Endodermal cell (in vitro differentiated cells): ENCODE data around the gene ADH7. TPM values are rescaled to one million over a fixed set of nuclear protein-coding genes. Genes with fewer than 3 reads are reported as not detected.
A peak's percentile ranks its signal among the peaks of the same experiment; 100 is the strongest.

Source experiments
- DNase-seq: peaks from one replicate; pipeline ENCODE4 v3.0.0-alpha.2; 2017
- H3K27ac ChIP-seq: 2 replicates; pipeline ENCODE4 v1.5.1; 2013; ENCODE audit warnings: mild to moderate bottlenecking, low read depth, low read length, moderate library complexity
- H3K27me3 ChIP-seq: 2 replicates; pipeline ENCODE4 v1.6.1; 2013; ENCODE audit warnings: mild to moderate bottlenecking, low read length, moderate library complexity; ENCODE audit not compliant: insufficient read depth, control insufficient read depth, poor library complexity, severe bottlenecking
- H3K36me3 ChIP-seq: 2 replicates; pipeline ENCODE4 v1.7.0; 2013; ENCODE audit warnings: mild to moderate bottlenecking, low read length, moderate library complexity; ENCODE audit not compliant: control insufficient read depth, insufficient read depth
- H3K4me1 ChIP-seq: one replicate; pipeline ENCODE4 v1.7.0; 2013; ENCODE audit warnings: low read length; ENCODE audit not compliant: control insufficient read depth, insufficient read depth
- H3K4me3 ChIP-seq: 2 replicates; pipeline ENCODE4 v1.5.1; 2013; ENCODE audit warnings: mild to moderate bottlenecking, low read length, moderate library complexity
- H3K9ac ChIP-seq: 2 replicates; pipeline ENCODE4 v1.6.1; 2013; ENCODE audit warnings: mild to moderate bottlenecking, low read length, moderate library complexity; ENCODE audit not compliant: poor library complexity, severe bottlenecking; ENCODE audit errors: extremely low read depth
- H3K9me3 ChIP-seq: 2 replicates; pipeline ENCODE4 v1.6.1; 2013; ENCODE audit warnings: mild to moderate bottlenecking, low read length, moderate library complexity; ENCODE audit not compliant: control insufficient read depth
- H3K27ac Mint-ChIP-seq: 2 replicates; pipeline ENCODE4 v1.8.0; 2020; ENCODE audit warnings: mixed read lengths
- H3K27me3 Mint-ChIP-seq: 2 replicates; pipeline ENCODE4 v1.8.0; 2021; ENCODE audit warnings: mild to moderate bottlenecking, mixed read lengths; ENCODE audit not compliant: insufficient read depth
- H3K36me3 Mint-ChIP-seq: 2 replicates; pipeline ENCODE4 v1.8.0; 2020; ENCODE audit warnings: low read depth, mixed read lengths
- H3K4me1 Mint-ChIP-seq: 2 replicates; pipeline ENCODE4 v1.8.0; 2020; ENCODE audit warnings: mixed read lengths
- H3K4me3 Mint-ChIP-seq: 2 replicates; pipeline ENCODE4 v1.8.0; 2020; ENCODE audit warnings: mild to moderate bottlenecking, moderate library complexity, mixed read lengths
- H3K9me3 Mint-ChIP-seq: 2 replicates; pipeline ENCODE4 v1.8.0; 2020; ENCODE audit warnings: mild to moderate bottlenecking, mixed read lengths
- WGBS, 2 experiments: methylation state at CpG; one replicate each; pipeline versions ENCODE4 v1.1.5 to v1.1.7; 2013; ENCODE audit warnings: missing lambda C conversion rate in 2 of 2, mixed read lengths in 1 of 2; ENCODE audit not compliant: insufficient coverage in 1 of 2, insufficient read length in 1 of 2; 5-methylcytosine and 5-hydroxymethylcytosine counted together
- total RNA-seq, 2 donors: library from RNA; stranded (reverse); fragmentation: NEBNext Ultra II Directional in 1 of 2; extraction: Animal tissue kit (Norgen Biotek cat#: 25700) in 1 of 2; gene quantifications; 2 replicates in 1 of 2; 3 replicates in 1 of 2; pipeline ENCODE4 v1.2.1, GENCODE V29; 2021
- TF ChIP-seq, protein P1 (sequence below): fragments of 200-600 bp; sonication (generic); conservative IDR thresholded peaks from 2 replicates; pipeline ENCODE4 v1.5.0; 2021; ENCODE audit warnings: antibody characterized with exemption, mild to moderate bottlenecking

ADH7 gene
- total RNA-seq, 2 donors from 2014 or later, result not detected

DNA sequence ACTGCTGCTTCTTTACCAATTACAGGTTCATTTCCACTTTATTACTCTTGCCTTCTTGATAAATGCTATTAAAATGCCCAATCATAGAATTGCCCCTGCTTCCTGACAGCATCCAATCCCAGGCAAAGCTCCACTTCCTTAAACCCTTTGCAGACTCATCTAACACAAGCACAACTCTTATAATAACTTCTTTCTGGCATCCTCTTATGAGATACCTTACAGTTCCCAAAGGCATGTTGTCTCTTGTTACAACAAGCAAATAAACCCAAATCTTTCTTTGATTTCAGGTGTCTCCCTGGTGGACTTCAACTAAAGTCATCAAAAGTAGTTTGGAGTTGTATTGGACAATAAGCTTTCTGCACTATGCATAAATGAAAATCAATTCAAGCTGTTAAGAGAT is 22.5 kb upstream of the ADH7 start:
- Histone ChIP-seq H3K4me3 (no peak overlapping the region), H3K4me1 (no peaks in the 10 kb centered on the region), H3K9me3 (peaks cover 1% of the 10 kb centered on the region), H3K27ac (no peak overlapping the region), H3K36me3 (no peaks in the 10 kb centered on the region), H3K9ac (no peak overlapping the region), H3K27me3 (no peaks in the 10 kb centered on the region)
- no peak for DNase-seq
- Mint-ChIP-seq H3K4me3 (no peak overlapping the region), H3K36me3 (no peaks in the 10 kb centered on the region), H3K4me1 (peaks cover 3% of the 10 kb centered on the region), H3K27me3 (no peaks in the 10 kb centered on the region), H3K9me3 (peaks cover under 1% of the 10 kb centered on the region), H3K27ac (no peak overlapping the region)
- TF ChIP-seq, protein P1, sequence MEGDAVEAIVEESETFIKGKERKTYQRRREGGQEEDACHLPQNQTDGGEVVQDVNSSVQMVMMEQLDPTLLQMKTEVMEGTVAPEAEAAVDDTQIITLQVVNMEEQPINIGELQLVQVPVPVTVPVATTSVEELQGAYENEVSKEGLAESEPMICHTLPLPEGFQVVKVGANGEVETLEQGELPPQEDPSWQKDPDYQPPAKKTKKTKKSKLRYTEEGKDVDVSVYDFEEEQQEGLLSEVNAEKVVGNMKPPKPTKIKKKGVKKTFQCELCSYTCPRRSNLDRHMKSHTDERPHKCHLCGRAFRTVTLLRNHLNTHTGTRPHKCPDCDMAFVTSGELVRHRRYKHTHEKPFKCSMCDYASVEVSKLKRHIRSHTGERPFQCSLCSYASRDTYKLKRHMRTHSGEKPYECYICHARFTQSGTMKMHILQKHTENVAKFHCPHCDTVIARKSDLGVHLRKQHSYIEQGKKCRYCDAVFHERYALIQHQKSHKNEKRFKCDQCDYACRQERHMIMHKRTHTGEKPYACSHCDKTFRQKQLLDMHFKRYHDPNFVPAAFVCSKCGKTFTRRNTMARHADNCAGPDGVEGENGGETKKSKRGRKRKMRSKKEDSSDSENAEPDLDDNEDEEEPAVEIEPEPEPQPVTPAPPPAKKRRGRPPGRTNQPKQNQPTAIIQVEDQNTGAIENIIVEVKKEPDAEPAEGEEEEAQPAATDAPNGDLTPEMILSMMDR, result no peak

DNA sequence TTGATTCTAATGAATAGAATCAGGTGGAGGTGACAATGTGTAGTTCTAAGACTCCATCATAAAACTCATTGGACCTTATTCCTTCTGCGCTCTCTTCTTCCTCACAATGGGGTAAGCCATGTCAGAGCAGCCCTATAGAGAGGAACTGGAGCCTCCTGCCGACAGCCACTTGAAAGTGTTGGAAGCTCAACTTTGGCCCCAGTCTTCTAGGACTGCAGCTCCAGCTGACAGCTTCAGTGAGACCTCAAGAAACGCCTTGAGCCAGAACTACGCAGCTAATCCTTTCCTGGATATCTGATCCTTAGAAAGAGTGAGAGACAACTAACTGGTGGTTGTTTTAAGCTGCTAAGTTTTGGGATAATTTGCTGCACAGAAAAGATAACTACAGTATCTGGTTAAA is 22.1 kb upstream of the ADH7 start:
- Mint-ChIP-seq H3K9me3 (peaks cover 4% of the 10 kb centered on the region), H3K4me1 (peaks cover 3% of the 10 kb centered on the region), H3K27me3 (no peaks in the 10 kb centered on the region), H3K27ac (no peak overlapping the region), H3K4me3 (no peak overlapping the region), H3K36me3 (no peaks in the 10 kb centered on the region)
- peaks cover 5% of the 10 kb centered on the region for H3K9me3 ChIP-seq
- TF ChIP-seq, protein P1, result no peak
- no peak for DNase-seq
- H3K36me3 ChIP-seq, result no peaks in the 10 kb centered on the region
- H3K27ac ChIP-seq, result no peak overlapping the region
- no peak overlapping the region for H3K9ac ChIP-seq
- 78 to 88% methylated on average over 3 to 4 of the region's 4 CpGs for WGBS, 2 experiments
- no peaks in the 10 kb centered on the region for H3K4me1 ChIP-seq
- H3K4me3 ChIP-seq, result no peak overlapping the region
- no peaks in the 10 kb centered on the region for H3K27me3 ChIP-seq

DNA sequence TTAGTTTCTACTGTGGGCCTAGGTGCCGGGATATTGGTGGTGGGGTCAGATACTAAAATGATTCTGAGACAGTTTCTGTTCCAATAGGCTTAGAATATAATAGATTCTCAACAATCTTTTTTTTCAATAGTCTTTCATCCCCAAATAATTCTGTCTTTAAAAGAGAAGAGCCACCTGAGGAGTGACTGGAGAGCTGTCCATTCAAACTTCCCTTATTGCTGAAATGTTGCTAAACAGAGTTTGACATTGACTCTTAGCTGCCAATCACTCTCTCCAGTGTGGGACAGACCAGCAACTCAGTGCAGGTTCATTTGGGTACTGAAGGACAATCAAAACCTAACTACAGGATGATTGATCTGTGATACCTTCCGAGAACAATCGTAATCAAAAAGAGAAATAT is 12.4 kb upstream of the ADH7 start:
- 92% methylated on average over 2 of the region's 3 CpGs; no CpG with 5 or more reads in 1 of the 2 experiments for WGBS, 2 experiments
- H3K36me3 ChIP-seq, result no peaks in the 10 kb centered on the region
- Mint-ChIP-seq H3K27me3 (peaks cover 3% of the 10 kb centered on the region), H3K36me3 (no peaks in the 10 kb centered on the region), H3K9me3 (peaks cover 29% of the 10 kb centered on the region), H3K4me3 (no peak overlapping the region), H3K27ac (peak overlapping the region; percentile 90), H3K4me1 (peaks cover 14% of the 10 kb centered on the region)
- TF ChIP-seq, protein P1, result no peak
- no peaks in the 10 kb centered on the region for H3K4me1 ChIP-seq
- H3K27me3 ChIP-seq, result peaks cover 8% of the 10 kb centered on the region
- H3K9me3 ChIP-seq, result peaks cover 16% of the 10 kb centered on the region
- no peak overlapping the region for H3K4me3 ChIP-seq
- H3K27ac ChIP-seq, result peak overlapping the region; percentile 83
- no peak overlapping the region for H3K9ac ChIP-seq
- no peak for DNase-seq
